ENCODE measurements around the gene HLA-DQB1.
A peak's percentile ranks its signal among the peaks of the same experiment; 100 is the strongest.
"Not testable (repeated sequence)": the region's sequence is repeated elsewhere in the genome, so short reads cannot be mapped to it uniquely, and the experiment has no call there.

The HLA-DQB1 gene

DNA sequence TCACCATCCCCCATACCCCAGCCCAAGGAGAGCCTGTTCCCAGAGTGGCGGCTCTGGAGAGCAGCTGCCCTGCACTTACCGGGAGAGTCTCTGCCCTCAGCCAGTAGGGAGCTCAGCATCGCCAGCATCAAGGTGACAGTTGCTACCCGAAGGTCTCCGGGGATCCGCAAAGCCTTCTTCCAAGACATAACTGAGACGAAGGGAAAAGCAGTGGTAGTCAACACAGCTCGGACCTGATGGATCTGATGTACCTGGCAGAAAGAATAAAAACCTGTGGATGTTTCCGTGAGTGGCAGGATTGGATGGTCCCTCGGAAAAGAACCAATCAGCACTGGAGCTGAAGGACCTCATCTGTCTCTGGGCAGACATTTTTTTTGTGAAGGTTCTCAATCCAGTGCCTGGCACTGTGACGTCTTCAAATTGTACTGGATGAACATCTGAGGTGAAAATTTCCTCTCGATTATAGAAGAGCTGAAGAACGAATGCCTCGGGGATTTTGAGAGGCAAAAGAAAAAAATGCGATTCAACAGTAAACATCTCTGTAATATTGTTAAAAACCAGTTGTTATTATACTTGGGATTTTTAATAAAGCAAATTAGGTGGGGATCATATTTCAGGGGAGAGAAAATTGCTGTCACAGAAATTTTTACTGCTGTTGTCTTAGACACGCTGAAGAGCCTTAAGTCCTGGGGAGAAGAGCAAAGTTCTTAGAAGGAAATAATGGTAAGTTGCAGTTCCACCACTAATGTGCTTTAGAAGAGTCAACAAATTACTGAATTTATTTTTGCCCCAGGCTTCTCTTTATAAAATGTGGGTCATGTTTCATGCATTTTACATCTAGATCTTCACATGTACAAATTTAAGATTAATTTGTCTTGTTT lies at the start of gene HLA-DQB1:
TSS of gene HLA-DQB1 (minus strand) at position 238 of the 881 bp plus-strand sequence. CDS start at position 188, 50 bp downstream.
- peak; percentile 89 for DNase-seq (ENCODE audit: low spot score)

DNA sequence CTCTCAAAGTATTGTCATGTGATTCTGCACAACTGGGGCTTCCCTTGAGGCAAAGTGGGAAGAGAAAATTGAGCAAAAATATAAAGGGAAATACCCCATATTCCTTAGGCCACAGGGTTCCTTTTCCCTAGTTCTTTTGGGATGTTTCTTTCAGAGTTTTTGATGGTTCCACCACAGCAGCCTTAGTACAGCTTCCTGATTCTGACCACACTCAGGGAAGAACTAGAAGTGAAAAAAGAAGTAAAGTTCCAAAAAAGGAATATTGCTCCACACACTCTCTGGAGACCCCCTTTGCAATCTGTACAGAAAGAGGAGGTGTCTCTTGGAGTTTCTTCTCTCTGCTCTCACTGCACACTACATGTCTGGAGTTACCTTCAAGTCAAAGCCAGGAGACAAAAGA lies 46.8 kb upstream of the HLA-DQB1 start:
- no peak for DNase-seq (ENCODE audit: low spot score)

DNA sequence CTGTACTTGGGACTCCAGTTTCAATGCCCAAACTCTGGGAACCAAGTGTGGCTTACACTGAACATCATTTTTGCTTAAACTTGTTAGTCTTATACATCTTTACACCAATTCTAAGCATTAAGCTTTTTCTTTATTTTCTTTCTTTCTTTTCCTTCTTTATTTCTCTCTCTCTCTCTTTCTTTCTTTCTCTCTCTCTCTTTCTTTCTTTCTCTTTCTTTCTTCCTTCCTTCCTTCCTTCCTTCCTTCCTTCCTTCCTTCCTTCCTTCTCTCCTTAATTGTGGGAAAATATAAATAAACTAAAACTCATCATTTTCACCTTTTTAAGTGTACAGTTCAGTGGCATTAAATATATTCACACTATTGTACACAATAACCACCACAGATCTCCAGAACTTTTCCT lies 43.2 kb upstream of the HLA-DQB1 start:
- DNase-seq (ENCODE audit: low spot score): no peak

GRCh38 chr6:32705164-32705563 lies 38.7 kb upstream of the HLA-DQB1 start:
- DNase-seq (ENCODE audit: low spot score): not testable (repeated sequence)

GRCh38 chr6:32703347-32703746 lies 36.9 kb upstream of the HLA-DQB1 start:
- no peak for DNase-seq (ENCODE audit: low spot score)

DNA sequence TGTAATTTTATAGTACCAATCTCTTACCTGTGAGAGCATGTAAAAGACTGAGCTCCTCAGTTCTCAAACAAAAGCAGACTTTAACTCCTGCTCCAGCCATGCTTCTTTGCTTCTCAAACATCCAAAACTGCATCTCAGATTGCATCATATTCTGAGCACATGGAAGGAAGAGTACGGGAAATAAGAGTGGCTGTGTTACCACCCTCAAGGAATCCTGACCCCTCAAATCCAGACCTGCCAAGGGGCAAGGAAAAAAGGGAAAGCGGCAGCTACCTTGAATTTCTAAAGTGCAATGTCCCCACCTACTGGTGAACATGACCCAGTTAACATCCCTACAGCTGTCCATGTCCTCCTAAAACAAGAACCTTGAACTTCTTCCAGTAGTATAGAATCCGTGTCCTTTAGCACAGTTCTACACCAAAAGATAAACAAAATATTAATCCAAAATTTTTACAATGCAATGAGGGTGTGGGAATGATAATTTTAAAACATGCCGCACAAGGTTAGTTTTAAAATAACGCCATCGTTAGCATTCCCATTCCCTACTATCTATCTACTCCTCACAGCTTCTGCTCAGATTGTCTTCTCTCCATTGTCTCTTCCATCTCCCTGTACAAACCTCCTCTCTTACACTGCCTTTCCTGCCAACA lies 34.1 kb upstream of the HLA-DQB1 start:
- peak; percentile 52 for DNase-seq (ENCODE audit: low spot score)

- DNase-seq (ENCODE audit: low spot score): no peak
These were observed 30.6 kb upstream of the HLA-DQB1 start for GRCh38 chr6:32697031-32697430.

- DNase-seq (ENCODE audit: low spot score): peak; percentile 64
These were observed 25.6 kb upstream of the HLA-DQB1 start for GRCh38 chr6:32692019-32692418.

DNA sequence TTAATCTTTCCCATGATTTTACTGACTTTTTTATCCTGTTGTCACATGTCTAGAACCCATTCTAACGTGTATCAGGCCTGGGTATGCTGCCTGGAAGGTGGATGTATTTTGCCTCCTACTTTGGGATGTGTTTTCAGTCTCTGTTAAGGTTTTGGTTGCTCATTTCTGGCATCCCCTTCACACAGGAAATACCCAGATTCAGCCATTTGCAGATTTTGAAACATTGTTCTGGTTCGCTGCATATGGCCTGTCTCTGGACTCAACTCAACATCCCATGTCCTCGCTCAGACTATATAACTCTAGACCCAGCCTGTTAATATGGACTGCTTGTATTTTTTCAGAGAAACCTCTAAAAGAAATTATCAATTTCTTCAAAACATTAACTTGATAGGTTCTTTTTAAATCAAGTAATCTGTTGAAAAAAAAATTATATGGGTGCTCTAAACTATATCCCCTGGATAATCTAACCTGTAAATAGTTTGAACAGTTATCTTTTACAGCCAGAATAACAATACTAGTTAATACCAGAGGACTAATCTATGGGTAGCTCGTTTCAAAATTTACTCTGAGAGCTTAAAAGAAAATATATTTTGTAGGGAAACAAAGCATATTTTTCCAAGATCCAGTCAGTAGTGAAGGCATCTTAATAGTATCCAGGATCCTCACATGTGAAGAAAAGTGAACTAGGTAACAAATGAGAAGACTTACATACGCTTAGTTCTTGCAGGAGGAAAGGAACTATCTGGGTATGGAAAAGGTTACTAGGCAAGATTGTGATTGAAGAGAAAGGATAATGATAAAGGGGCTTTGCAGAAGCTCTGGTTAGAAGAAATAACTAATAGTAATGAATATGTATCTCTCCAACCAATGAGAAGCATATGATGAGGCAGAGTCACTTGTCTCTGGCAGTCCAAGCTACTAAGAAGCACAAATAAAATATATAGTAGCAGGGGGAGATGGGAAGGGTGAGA lies 23.4 kb upstream of the HLA-DQB1 start:
- peak; percentile 54 for DNase-seq (ENCODE audit: low spot score)

DNA sequence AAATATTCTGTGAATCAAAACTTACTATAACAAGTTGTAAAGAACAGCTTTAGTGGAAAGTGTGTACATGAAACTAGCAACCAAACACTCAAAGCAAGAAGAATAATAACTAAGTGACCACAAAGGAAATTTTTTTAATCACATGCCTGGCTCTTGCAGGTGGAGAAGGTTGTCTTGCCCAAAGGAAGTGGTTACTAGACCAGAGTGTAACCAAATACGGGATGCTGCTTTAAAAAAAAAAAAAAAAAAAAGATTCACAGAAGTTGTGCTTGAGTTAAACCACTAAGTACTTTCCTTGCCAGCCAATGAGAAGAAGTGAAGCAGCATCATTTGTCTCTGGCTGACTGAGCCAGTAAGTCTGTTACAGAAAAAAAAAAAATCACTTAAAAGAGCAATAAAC lies 19.1 kb upstream of the HLA-DQB1 start:
- DNase-seq (ENCODE audit: low spot score): peak; percentile 68

GRCh38 chr6:32684246-32684645 lies 17.8 kb upstream of the HLA-DQB1 start:
- DNase-seq (ENCODE audit: low spot score): no peak

DNA sequence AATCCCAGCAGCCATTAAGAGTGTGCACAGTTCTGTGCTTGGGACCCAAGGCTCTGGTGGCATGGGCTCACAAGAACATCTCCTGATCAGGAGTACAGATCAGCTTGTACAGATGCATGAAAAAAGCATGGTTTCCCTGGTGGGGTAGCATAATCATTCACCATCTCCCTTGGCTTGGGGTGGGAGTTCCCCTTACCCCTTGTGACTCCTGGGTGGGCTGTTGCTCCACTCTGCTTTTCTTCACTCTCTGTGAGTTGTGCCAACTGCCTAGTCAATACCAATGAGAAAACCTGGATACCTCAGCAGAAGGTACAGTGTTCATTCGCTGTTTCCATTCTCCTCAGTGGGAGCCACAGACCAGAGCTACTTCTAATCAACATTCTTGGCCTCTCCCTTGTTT lies 13.6 kb upstream of the HLA-DQB1 start:
- DNase-seq (ENCODE audit: low spot score): no peak

DNA sequence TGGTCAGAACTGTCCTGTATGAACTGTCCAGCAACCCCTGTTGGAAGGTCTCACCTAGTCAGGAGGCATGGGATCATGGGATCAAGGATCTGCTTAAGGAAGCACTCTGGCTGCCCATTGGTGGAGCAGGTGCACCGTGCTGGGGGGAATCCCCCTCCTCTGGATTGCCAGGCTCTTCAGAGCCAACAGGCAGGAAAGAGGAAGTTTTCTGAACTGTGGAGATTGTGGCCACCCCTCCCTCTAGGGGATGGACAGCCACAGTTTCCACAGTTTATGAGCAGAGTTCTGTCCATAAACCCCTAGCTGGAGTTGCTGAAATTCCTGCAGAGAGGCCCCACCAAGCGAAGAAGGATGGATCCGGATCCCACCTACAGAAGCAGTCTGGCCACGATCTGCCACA lies 13.0 kb upstream of the HLA-DQB1 start:
- DNase-seq (ENCODE audit: low spot score): no peak

- DNase-seq (ENCODE audit: low spot score): not testable (repeated sequence)
These were observed 7.7 kb upstream of the HLA-DQB1 start for GRCh38 chr6:32674123-32674522.

GRCh38 chr6:32671908-32672307 lies 5.5 kb upstream of the HLA-DQB1 start:
- DNase-seq (ENCODE audit: low spot score): not testable (repeated sequence)

- no peak for DNase-seq (ENCODE audit: low spot score)
These were observed 3.4 kb upstream of the HLA-DQB1 start for GRCh38 chr6:32669893-32670292.

DNA sequence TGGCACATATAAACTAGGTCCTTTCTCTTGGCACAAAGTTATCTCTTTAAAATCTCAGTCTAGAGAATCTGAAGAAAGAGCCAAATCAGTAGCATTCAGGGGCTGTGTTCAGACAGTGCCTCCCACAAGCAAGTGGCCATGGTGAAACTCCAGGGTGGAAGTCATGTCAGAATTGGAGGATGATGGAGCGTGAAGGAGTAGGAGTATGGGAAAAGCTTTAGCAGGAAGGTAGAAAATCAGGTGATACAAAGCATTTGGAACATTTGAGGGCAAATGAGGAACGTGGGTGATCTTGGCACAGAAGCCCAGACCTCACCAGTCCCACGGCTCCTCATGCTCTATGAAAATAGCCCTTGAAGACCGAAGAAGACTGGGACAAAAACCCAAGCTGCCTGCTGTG lies 2.8 kb upstream of the HLA-DQB1 start:
- DNase-seq (ENCODE audit: low spot score): no peak

GRCh38 chr6:32668226-32668747 lies 1.8 kb upstream of the HLA-DQB1 start:
- DNase-seq (ENCODE audit: low spot score): peak; percentile 83

DNA sequence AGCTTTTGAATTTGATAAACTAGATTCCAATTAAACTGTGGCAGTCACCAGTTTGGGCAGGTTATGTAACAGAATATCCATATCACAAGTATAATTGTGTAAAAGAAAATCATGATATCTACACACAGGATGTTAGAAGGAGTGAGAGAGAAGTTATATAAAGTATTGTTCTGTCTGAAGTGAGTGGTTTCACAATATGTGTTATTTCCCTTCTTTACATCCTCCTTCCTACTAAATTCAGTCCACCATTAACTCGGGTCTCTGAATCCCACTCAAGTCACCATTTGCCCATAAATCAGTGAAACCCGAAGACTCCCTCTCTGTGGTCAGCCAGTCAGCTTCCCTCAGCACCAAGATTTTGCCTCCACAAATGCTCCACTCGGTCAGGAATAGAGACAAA lies 796 bp downstream of the HLA-DQB1 start:
- DNase-seq (ENCODE audit: low spot score): no peak

- peak; percentile 47 for DNase-seq (ENCODE audit: low spot score)
These were observed 1.6 kb downstream of the HLA-DQB1 start for GRCh38 chr6:32664827-32665362.

DNA sequence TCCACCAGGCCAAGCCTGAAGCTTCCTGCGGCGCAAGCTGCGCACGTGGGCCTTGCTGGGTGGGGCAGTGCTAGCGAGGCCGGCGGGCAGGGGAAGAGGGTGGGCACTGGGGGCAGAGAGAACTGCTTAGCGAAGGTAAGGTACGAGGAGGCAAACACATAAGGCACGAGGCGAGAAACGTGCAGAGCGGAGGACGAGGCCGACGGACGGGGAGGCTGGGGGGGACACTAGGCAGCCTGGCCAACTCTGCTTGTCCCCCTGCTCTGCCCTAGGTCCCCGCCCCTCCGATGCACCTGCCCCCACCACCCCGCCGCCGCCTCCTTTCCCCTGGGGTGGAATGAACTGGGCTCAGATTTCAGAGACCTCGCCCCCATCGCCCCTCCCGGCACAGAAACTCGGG lies 2.1 kb downstream of the HLA-DQB1 start:
- DNase-seq (ENCODE audit: low spot score): no peak

- DNase-seq (ENCODE audit: low spot score): no peak
These were observed 3.6 kb downstream of the HLA-DQB1 start for GRCh38 chr6:32662836-32663235.

All from germinal center (tissue), 1 donor.